WTC11 (cell line): ENCODE data around the gene JMJD7. TPM values are rescaled to one million over a fixed set of nuclear protein-coding genes. Genes with fewer than 3 reads are reported as not detected.
A peak's percentile ranks its signal among the peaks of the same experiment; 100 is the strongest.

ENCODE experiments used
- ATAC-seq: fragments of 200-7000 bp; cut with Tn5 transposase; 2 replicates; pipeline ENCODE4 v1.10.0; 2021; ENCODE audit warnings: mild to moderate bottlenecking, moderate library complexity
- CTCF ChIA-PET: fragments of 300-600 bp; sonication (Branson Sonifier 250); formaldehyde crosslinking; loops from one replicate; lab custom pipeline; 2021; ENCODE audit warnings: antibody characterized with exemption; lab: Charles Lee
- POLR2A ChIA-PET: fragments of 350-600 bp; sonication (Branson Sonifier 250); formaldehyde crosslinking; loops from one replicate; lab custom pipeline; 2021; ENCODE audit warnings: antibody characterized with exemption; lab: Charles Lee
- DNase-seq: peaks from one replicate; pipeline ENCODE4 v3.0.0; 2021; ENCODE audit warnings: low spot score
- H3K27ac Mint-ChIP-seq: 2 replicates; pipeline ENCODE4 v1.8.0; 2021; ENCODE audit warnings: mixed read lengths
- H3K27me3 Mint-ChIP-seq: 2 replicates; pipeline ENCODE4 v1.8.0; 2021; ENCODE audit warnings: low read depth, mild to moderate bottlenecking, moderate library complexity, mixed read lengths
- H3K36me3 Mint-ChIP-seq: 2 replicates; pipeline ENCODE4 v1.8.0; 2021; ENCODE audit warnings: mixed read lengths
- H3K4me1 Mint-ChIP-seq: 2 replicates; pipeline ENCODE4 v1.8.0; 2022; ENCODE audit warnings: mixed read lengths
- H3K4me3 Mint-ChIP-seq: 2 replicates; pipeline ENCODE4 v1.8.0; 2021; ENCODE audit warnings: mild to moderate bottlenecking, moderate library complexity, mixed read lengths
- H3K9me3 Mint-ChIP-seq: 2 replicates; pipeline ENCODE4 v1.8.0; 2021; ENCODE audit warnings: mixed read lengths
- ATF1 ChIP-seq: sonication (generic); formaldehyde crosslinking; IDR thresholded peaks from 2 replicates; pipeline ENCODE4 v1.8.1; 2023; ENCODE audit warnings: mild to moderate bottlenecking, moderate library complexity, missing genetic modification reagents
- ELF4 ChIP-seq: sonication (generic); formaldehyde crosslinking; IDR thresholded peaks from 2 replicates; pipeline ENCODE4 v1.8.1; 2022; ENCODE audit warnings: low read depth, mild to moderate bottlenecking, moderate library complexity, missing genetic modification reagents
- FOXJ3 ChIP-seq: sonication (generic); formaldehyde crosslinking; IDR thresholded peaks from 2 replicates; pipeline ENCODE4 v1.9.0; 2021; ENCODE audit warnings: missing genetic modification reagents, mild to moderate bottlenecking, borderline replicate concordance
- GTF2I ChIP-seq: fragments of 250-450 bp; sonication (Bioruptor Pico); conservative IDR thresholded peaks from 2 replicates; pipeline ENCODE4 v1.4.0; 2021; ENCODE audit warnings: mild to moderate bottlenecking
- HMGA2 ChIP-seq: fragments of 250-450 bp; sonication (Bioruptor Pico); IDR thresholded peaks from 2 replicates; pipeline ENCODE4 v1.4.0; 2021; ENCODE audit warnings: mild to moderate bottlenecking, moderate library complexity
- JUN ChIP-seq: sonication (generic); formaldehyde crosslinking; IDR thresholded peaks from 2 replicates; pipeline ENCODE4 v1.8.0; 2023; ENCODE audit warnings: mild to moderate bottlenecking, missing genetic modification reagents
- MXD4 ChIP-seq: fragments of 250-450 bp; sonication (Bioruptor Pico); IDR thresholded peaks from 2 replicates; pipeline ENCODE4 v1.8.0; 2021; ENCODE audit warnings: mild to moderate bottlenecking, moderate library complexity, borderline replicate concordance
- NFE2L1 ChIP-seq: sonication (generic); formaldehyde crosslinking; IDR thresholded peaks from 2 replicates; pipeline ENCODE4 v1.8.1; 2023; ENCODE audit warnings: missing genetic modification reagents
- NFYB ChIP-seq: sonication (generic); formaldehyde crosslinking; conservative IDR thresholded peaks from 2 replicates; pipeline ENCODE4 v1.8.0; 2022; ENCODE audit warnings: low read depth, missing genetic modification reagents
- OVOL2 ChIP-seq: fragments of 250-450 bp; sonication (Bioruptor Pico); IDR thresholded peaks from 2 replicates; pipeline ENCODE4 v1.9.0; 2021; ENCODE audit warnings: mild to moderate bottlenecking, borderline replicate concordance
- SMAD3 ChIP-seq: sonication (generic); formaldehyde crosslinking; IDR thresholded peaks from 2 replicates; pipeline ENCODE4 v1.8.0; 2022; ENCODE audit warnings: missing genetic modification reagents, mild to moderate bottlenecking, borderline replicate concordance
- SP1 ChIP-seq: sonication (generic); formaldehyde crosslinking; conservative IDR thresholded peaks from 2 replicates; pipeline ENCODE4 v1.8.1; 2022; ENCODE audit warnings: missing genetic modification reagents
- ZNF263 ChIP-seq: sonication (generic); formaldehyde crosslinking; IDR thresholded peaks from 2 replicates; pipeline ENCODE4 v1.8.1; 2022; ENCODE audit warnings: low read depth, mild to moderate bottlenecking, moderate library complexity, missing genetic modification reagents
- ZNF416 ChIP-seq: fragments of 250-450 bp; sonication (Bioruptor Pico); IDR thresholded peaks from 2 replicates; pipeline ENCODE4 v1.9.0; 2021; ENCODE audit warnings: mild to moderate bottlenecking, inconsistent platforms
- total RNA-seq: library from RNA; stranded (reverse); gene quantifications from 3 replicates; pipeline ENCODE4 v1.2.3, GENCODE V29; 2021
- TF ChIP-seq, protein P1 (sequence below): sonication (generic); formaldehyde crosslinking; IDR thresholded peaks from 2 replicates; pipeline ENCODE4 v1.8.0; 2022; ENCODE audit warnings: mild to moderate bottlenecking, missing genetic modification reagents
- TF ChIP-seq, protein P2 (sequence below): fragments of 250-450 bp; sonication (Bioruptor Pico); IDR thresholded peaks from 2 replicates; pipeline ENCODE4 v1.9.0; 2021; ENCODE audit warnings: mild to moderate bottlenecking
- TF ChIP-seq, protein P3 (sequence below): sonication (generic); formaldehyde crosslinking; IDR thresholded peaks from 2 replicates; pipeline ENCODE4 v1.8.1; 2023; ENCODE audit warnings: mild to moderate bottlenecking, missing genetic modification reagents
- TF ChIP-seq, protein P4 (sequence below): sonication (generic); formaldehyde crosslinking; IDR thresholded peaks from 2 replicates; pipeline ENCODE4 v1.8.1; 2022; ENCODE audit warnings: mild to moderate bottlenecking, missing genetic modification reagents, moderate library complexity, borderline replicate concordance
- TF ChIP-seq, protein P5 (sequence below): sonication (generic); formaldehyde crosslinking; IDR thresholded peaks from 2 replicates; pipeline ENCODE4 v1.8.0; 2023; ENCODE audit warnings: mild to moderate bottlenecking, missing genetic modification reagents

The JMJD7 gene
- total RNA-seq, 1 experiment from 2014 or later: 19.9 TPM

DNA sequence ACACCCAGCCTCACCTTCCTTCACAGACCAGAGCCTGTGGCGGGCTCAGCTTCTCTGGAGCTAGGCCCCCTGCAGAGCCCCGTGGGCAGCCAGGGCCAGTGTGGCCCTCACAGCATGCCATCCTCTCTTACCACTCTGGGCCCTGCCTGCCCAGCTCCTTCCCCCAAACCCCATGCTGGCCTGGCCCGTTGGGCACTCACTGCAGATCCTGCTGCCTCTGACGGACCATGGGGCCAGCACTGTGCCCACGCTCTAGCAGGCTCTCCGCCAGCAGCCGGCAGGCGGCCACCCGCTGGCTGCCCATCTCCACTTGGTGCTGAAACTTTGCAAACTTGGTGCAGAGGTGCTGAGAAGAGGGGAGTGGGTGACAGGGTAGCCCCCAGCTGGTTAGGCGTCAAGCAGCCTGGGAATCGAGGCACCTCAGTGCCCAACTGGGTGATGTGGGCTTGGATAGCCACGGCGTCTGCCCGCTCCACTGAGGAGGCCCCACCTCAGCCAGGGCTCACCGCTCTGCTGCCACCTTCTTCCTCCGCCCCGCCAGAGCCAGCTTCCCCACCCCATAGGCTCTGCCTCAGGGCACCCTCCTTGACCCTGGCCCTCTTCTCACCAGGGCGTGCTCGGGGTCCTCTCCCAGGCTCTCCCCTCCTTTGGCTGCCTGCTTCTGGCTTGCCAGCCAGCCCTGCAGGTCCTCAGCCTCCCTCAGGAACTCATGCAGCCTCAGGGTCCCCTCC, 43.4 kb downstream of the JMJD7 start:
- Mint-ChIP-seq H3K36me3 (no peaks in the 10 kb centered on the region), H3K27ac (no peak overlapping the region), H3K9me3 (no peaks in the 10 kb centered on the region), H3K4me1 (no peaks in the 10 kb centered on the region), H3K27me3 (no peaks in the 10 kb centered on the region; the same call in 1 of the 2 replicates), H3K4me3 (no peak overlapping the region)
- POLR2A ChIA-PET: no interaction called here
- DNase-seq: no peak
- TF ChIP-seq NFE2L1: no peak
- CTCF ChIA-PET: interaction anchor here (0.7 to 1.2 kb wide), 4 partner anchors 10 to 96 kb away, joined by 3 to 7 read pairs (median 3); no protein-coding TSS in a partner anchor
- no peak for ATAC-seq

DNA sequence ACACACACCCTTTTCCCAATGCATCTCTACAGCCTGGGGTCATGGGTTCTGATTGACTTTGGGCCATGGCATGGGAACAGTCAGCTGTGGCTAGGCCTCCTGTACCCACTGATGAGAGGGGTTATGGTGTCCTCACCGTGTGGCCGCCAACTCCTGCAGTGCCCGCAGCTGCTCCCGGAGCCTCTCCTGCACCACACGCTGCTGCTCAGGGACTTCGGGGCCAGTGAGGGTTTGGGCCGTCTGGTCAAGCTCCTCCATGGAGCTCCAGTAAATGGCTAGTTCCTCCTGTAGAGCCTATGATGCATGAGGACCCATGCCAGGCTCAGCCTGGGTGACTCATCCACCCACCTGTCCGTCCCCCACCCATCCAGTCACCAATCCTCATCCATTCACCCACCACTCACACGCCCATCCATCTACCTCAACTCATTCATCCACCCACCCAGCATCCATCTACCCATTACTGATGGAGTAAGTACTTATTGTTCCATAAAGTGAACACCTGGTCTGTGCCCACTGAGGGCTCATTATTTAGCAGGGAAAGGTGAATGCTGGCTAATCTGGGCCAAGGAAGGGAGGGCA, 44.4 kb downstream of the JMJD7 start:
- H3K27ac Mint-ChIP-seq: peak overlapping the region; percentile 61; the same call in 1 of the 2 replicates
- H3K9me3 Mint-ChIP-seq: no peaks in the 10 kb centered on the region
- H3K36me3 Mint-ChIP-seq: no peaks in the 10 kb centered on the region
- no peak overlapping the region for H3K4me3 Mint-ChIP-seq
- DNase-seq (no peak), ATAC-seq (no peak)
- H3K27me3 Mint-ChIP-seq: no peaks in the 10 kb centered on the region; the same call in 1 of the 2 replicates
- no peaks in the 10 kb centered on the region for H3K4me1 Mint-ChIP-seq
- ChIA-PET CTCF (no interaction called here), POLR2A (no interaction called here)
- TF ChIP-seq FOXJ3: no peak

DNA sequence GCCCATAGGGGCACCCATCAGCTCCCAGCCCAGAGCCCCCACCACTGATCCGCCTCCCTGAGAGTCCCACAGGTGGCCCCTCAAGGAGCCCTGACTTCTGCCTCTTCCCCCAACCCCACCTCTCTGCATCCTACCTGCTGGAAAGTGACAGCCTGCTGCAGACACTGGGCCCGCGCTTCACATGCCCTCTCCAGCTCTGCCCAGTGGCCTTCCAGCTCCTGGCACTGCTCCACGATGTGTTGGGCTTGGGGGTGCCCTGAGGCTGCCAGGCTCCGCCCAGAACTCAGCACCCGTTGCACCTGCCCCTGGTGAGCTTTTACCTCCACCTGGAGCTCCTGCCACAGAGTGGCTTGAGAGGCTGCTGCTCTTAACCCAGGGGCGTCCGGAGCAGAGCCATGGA, 45.8 kb downstream of the JMJD7 start:
- Mint-ChIP-seq H3K27me3 (no peaks in the 10 kb centered on the region; the same call in 1 of the 2 replicates), H3K4me3 (no peak overlapping the region), H3K9me3 (no peaks in the 10 kb centered on the region), H3K36me3 (no peaks in the 10 kb centered on the region)
- CTCF ChIA-PET: interaction anchor here (1.2 kb wide), 1 partner anchor 9 kb away, joined by 4 read pairs; no protein-coding TSS in a partner anchor
- DNase-seq (no peak), ATAC-seq (no peak)
- POLR2A ChIA-PET: no interaction called here
- TF ChIP-seq ZNF416 (no peak), ELF4 (CRISPR knock-in tag) (no peak), SP1 (CRISPR knock-in tag) (no peak), NFYB (CRISPR knock-in tag) (no peak), HMGA2 (CRISPR knock-in tag) (no peak), ZNF263 (no peak), JUN (CRISPR knock-in tag) (no peak), SMAD3 (no peak), MXD4 (no peak), GTF2I (CRISPR knock-in tag) (no peak)
- TF ChIP-seq, protein P1, sequence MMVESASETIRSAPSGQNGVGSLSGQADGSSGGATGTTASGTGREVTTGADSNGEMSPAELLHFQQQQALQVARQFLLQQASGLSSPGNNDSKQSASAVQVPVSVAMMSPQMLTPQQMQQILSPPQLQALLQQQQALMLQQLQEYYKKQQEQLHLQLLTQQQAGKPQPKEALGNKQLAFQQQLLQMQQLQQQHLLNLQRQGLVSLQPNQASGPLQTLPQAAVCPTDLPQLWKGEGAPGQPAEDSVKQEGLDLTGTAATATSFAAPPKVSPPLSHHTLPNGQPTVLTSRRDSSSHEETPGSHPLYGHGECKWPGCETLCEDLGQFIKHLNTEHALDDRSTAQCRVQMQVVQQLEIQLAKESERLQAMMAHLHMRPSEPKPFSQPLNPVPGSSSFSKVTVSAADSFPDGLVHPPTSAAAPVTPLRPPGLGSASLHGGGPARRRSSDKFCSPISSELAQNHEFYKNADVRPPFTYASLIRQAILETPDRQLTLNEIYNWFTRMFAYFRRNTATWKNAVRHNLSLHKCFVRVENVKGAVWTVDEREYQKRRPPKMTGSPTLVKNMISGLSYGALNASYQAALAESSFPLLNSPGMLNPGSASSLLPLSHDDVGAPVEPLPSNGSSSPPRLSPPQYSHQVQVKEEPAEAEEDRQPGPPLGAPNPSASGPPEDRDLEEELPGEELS (CRISPR knock-in tag): no peak
- TF ChIP-seq, all 79 proteins: peak for 0
- no peaks in the 10 kb centered on the region for H3K4me1 Mint-ChIP-seq
- no peak overlapping the region for H3K27ac Mint-ChIP-seq

DNA sequence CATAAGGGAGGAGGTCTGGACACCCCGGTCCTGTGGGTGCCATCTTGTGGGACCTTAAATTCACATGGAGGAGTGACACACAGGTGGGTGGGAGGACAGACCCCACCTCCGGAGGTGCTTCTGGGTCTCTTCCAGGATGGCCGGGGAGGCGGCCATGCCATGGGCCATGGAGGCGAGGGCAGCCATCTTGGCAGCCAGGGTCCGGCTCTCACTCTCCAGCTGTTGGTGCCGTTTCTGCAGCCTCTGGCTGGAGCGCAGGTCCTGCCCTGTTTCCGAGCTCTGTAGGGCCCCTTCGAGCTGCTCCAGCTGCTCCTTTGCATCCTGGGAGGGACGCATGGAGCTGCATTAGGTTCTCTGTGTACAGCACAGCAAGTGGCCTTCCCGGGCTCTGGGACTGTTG, 46.8 kb downstream of the JMJD7 start:
- H3K4me1 Mint-ChIP-seq: no peaks in the 10 kb centered on the region
- DNase-seq: no peak
- ATAC-seq: no peak
- no peak overlapping the region for H3K4me3 Mint-ChIP-seq
- peaks cover 2% of the 10 kb centered on the region; the same call in 1 of the 2 replicates for H3K27me3 Mint-ChIP-seq
- ChIA-PET POLR2A (interaction anchor here (0.6 kb wide), 1 partner anchor 178 kb away, joined by 4 read pairs; no protein-coding TSS in a partner anchor), CTCF (interaction anchor here (0.7 to 1.2 kb wide), 3 partner anchors 10 to 100 kb away, joined by 3 to 4 read pairs (median 3); no protein-coding TSS in a partner anchor)
- no peak overlapping the region for H3K27ac Mint-ChIP-seq
- H3K36me3 Mint-ChIP-seq: no peaks in the 10 kb centered on the region
- H3K9me3 Mint-ChIP-seq: no peaks in the 10 kb centered on the region
- TF ChIP-seq, protein P2, sequence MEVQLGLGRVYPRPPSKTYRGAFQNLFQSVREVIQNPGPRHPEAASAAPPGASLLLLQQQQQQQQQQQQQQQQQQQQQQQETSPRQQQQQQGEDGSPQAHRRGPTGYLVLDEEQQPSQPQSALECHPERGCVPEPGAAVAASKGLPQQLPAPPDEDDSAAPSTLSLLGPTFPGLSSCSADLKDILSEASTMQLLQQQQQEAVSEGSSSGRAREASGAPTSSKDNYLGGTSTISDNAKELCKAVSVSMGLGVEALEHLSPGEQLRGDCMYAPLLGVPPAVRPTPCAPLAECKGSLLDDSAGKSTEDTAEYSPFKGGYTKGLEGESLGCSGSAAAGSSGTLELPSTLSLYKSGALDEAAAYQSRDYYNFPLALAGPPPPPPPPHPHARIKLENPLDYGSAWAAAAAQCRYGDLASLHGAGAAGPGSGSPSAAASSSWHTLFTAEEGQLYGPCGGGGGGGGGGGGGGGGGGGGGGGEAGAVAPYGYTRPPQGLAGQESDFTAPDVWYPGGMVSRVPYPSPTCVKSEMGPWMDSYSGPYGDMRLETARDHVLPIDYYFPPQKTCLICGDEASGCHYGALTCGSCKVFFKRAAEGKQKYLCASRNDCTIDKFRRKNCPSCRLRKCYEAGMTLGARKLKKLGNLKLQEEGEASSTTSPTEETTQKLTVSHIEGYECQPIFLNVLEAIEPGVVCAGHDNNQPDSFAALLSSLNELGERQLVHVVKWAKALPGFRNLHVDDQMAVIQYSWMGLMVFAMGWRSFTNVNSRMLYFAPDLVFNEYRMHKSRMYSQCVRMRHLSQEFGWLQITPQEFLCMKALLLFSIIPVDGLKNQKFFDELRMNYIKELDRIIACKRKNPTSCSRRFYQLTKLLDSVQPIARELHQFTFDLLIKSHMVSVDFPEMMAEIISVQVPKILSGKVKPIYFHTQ (CRISPR knock-in tag): no peak
- no peak for TF ChIP-seq JUN (CRISPR knock-in tag)
- no peak for TF ChIP-seq OVOL2 (CRISPR knock-in tag)
- TF ChIP-seq, protein P3, sequence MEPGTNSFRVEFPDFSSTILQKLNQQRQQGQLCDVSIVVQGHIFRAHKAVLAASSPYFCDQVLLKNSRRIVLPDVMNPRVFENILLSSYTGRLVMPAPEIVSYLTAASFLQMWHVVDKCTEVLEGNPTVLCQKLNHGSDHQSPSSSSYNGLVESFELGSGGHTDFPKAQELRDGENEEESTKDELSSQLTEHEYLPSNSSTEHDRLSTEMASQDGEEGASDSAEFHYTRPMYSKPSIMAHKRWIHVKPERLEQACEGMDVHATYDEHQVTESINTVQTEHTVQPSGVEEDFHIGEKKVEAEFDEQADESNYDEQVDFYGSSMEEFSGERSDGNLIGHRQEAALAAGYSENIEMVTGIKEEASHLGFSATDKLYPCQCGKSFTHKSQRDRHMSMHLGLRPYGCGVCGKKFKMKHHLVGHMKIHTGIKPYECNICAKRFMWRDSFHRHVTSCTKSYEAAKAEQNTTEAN (CRISPR knock-in tag): no peak
- TF ChIP-seq ATF1 (CRISPR knock-in tag): no peak
- TF ChIP-seq, protein P4, sequence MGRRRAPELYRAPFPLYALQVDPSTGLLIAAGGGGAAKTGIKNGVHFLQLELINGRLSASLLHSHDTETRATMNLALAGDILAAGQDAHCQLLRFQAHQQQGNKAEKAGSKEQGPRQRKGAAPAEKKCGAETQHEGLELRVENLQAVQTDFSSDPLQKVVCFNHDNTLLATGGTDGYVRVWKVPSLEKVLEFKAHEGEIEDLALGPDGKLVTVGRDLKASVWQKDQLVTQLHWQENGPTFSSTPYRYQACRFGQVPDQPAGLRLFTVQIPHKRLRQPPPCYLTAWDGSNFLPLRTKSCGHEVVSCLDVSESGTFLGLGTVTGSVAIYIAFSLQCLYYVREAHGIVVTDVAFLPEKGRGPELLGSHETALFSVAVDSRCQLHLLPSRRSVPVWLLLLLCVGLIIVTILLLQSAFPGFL (CRISPR knock-in tag): no peak
- TF ChIP-seq, protein P5, sequence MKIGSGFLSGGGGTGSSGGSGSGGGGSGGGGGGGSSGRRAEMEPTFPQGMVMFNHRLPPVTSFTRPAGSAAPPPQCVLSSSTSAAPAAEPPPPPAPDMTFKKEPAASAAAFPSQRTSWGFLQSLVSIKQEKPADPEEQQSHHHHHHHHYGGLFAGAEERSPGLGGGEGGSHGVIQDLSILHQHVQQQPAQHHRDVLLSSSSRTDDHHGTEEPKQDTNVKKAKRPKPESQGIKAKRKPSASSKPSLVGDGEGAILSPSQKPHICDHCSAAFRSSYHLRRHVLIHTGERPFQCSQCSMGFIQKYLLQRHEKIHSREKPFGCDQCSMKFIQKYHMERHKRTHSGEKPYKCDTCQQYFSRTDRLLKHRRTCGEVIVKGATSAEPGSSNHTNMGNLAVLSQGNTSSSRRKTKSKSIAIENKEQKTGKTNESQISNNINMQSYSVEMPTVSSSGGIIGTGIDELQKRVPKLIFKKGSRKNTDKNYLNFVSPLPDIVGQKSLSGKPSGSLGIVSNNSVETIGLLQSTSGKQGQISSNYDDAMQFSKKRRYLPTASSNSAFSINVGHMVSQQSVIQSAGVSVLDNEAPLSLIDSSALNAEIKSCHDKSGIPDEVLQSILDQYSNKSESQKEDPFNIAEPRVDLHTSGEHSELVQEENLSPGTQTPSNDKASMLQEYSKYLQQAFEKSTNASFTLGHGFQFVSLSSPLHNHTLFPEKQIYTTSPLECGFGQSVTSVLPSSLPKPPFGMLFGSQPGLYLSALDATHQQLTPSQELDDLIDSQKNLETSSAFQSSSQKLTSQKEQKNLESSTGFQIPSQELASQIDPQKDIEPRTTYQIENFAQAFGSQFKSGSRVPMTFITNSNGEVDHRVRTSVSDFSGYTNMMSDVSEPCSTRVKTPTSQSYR (CRISPR knock-in tag): no peak
